ENCODE measurements around the gene BHLHA9.
"Not testable (repeated sequence)": the region's sequence is repeated elsewhere in the genome, so short reads cannot be mapped to it uniquely, and the experiment has no call there.

The BHLHA9 gene

DNA sequence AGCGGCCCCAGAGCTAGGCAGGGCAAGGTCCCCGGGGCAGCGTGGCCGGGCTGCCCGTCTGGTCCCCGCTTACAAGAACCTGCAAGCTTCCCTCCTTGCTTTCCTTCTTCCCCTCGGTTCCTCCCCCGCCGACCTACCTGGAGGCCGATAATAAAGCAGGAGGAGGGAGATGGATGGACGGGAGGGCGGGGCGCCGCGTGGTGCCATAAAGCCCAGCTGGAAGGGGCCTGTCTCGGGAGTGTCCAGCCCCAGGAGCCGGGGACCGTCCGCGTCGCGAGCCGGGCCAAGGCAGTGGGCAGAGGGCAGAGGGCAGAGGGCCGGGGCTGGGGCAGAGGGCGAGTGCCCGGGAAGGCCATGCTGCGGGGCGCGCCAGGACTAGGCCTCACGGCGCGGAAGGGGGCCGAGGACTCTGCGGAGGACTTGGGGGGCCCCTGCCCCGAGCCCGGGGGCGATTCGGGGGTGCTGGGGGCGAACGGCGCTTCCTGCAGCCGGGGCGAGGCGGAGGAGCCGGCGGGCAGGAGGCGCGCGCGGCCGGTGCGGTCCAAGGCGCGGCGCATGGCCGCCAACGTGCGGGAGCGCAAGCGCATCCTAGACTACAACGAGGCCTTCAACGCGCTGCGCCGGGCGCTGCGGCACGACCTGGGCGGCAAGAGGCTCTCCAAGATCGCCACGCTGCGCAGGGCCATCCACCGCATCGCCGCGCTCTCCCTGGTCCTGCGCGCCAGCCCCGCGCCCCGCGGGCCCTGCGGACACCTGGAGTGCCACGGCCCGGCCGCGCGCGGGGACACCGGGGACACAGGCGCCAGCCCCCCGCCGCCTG lies at the start of gene BHLHA9:
TSS of gene BHLHA9 (plus strand) at position 235 of the 820 bp plus-strand sequence. CDS start at position 355, 120 bp downstream.
- DNase-seq (ENCODE audit: insufficient read length, low spot score) (no peak), FAIRE-seq (no peak)

DNA sequence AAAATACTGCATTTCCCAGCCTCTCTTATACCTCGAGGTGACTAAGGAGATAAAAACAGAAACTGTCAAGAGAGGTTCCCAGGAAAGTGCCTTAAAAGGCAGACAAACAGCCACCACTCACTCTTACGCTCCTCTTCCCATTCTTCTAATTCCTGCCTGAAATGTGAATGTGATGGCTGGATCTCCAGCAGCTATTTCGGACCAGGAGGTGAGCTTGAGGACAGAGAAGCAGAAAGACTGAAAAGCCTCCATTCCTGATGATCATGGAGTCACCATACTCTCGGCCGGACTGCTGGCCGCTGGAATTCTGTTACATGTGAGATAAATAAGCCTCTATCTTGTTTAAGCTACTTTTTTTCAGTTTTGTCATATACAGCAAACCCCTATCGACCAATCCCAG lies 49.0 kb upstream of the BHLHA9 start:
- DNase-seq (ENCODE audit: insufficient read length, low spot score) (no peak), FAIRE-seq (no peak)

DNA sequence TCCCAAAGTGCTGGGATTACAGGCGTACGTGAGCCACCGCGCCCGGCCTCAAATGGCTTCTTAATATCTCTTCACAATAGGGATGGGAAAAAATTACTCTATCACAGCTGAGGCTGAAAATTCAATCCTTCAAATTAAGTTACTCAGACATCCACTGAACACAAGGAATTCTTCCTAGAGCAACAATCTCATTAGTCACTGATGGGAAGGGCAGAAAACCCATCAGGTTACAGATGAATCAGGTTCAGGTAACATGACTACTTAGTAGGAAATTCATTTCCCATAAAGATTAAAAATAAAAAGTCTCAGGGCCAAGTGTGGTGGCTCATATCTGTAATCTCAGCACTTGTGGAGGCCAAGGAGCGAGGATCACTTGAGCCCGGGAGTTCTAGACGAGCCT lies 47.9 kb upstream of the BHLHA9 start:
- no peak for FAIRE-seq
- DNase-seq (ENCODE audit: insufficient read length, low spot score) = no peak

DNA sequence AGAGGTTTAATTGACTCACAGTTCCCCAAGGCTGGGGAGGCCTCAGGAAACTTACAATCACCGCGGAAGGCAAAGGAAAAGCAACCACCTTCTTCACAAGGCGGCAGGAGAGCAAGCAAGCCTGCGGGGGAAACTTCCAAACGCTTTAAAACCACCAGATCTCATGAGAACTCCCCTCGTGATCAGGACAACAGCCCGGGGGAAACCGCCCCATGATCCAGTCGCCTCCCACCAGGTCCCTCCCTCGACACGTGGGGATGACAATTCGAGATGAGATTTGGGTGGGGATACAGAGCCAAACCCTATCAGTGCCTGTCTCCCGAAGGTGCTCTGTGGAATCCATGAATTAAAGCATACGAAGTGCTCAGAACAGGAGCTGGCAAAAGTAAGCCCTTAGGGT lies 46.6 kb upstream of the BHLHA9 start:
- FAIRE-seq = no peak

DNA sequence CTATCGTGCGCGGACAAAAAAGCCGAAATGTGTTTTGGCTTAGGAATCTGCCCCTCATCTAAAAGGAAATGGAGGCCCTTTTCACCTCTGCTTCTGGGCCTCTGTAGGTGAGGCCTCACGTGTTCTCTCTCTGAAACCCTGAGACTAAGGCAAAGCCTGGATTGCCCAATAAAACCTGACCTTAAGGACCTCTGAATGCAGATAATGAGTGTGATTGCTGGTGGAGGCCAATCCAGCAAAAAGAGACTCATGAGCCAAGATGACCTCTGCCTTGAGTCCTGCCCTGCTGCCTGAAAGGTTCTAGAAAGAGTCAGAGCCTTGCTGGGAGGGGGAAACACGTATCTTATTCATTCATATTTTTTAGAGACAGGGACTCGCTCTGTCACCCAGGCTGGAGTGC lies 45.9 kb upstream of the BHLHA9 start:
- FAIRE-seq (no peak), DNase-seq (ENCODE audit: insufficient read length, low spot score) (no peak)

More for the DNA sequence above, 46.6 kb upstream of the BHLHA9 start:
- DNase-seq (ENCODE audit: insufficient read length, low spot score) = no peak

DNA sequence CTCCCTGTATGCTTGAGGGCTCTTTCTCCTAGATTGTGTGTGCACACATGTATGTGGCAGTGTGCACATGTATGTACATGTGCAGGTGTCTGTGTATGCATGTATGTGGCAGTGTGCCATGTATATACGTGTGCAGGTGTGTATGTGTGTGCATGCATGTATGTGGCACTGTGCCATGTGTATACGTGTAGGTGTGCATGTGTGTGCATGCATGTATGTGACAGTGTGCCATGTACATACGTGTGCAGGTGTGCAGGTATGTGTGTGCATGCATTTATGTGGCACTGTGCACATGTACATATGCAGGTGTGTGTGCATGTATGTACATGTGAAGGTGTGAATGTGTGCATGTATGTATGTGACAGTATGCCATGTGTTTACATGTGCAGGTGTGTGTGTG lies 43.9 kb upstream of the BHLHA9 start:
- DNase-seq (ENCODE audit: insufficient read length, low spot score) (no peak), FAIRE-seq (no peak)

DNA sequence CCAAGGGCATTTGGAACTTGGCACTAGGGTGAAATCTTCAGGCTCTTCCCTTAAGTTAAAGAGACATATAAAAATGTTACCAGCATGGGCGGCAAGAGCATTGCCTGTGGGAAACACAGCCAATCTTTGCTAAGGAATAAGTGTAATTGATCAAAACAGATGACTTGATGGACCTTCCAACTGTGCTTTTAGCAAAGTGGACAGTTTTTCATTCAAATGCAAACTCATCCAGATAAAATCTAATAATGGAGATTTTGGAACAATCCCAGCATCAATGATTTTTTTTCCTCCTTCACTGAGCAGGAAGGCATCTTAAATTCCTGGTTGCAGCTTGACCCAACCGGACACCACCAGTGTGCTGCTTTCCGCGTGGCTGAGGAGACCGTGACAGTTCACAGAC lies 42.9 kb upstream of the BHLHA9 start:
- FAIRE-seq = peak; percentile 33
- DNase-seq (ENCODE audit: insufficient read length, low spot score) = no peak

DNA sequence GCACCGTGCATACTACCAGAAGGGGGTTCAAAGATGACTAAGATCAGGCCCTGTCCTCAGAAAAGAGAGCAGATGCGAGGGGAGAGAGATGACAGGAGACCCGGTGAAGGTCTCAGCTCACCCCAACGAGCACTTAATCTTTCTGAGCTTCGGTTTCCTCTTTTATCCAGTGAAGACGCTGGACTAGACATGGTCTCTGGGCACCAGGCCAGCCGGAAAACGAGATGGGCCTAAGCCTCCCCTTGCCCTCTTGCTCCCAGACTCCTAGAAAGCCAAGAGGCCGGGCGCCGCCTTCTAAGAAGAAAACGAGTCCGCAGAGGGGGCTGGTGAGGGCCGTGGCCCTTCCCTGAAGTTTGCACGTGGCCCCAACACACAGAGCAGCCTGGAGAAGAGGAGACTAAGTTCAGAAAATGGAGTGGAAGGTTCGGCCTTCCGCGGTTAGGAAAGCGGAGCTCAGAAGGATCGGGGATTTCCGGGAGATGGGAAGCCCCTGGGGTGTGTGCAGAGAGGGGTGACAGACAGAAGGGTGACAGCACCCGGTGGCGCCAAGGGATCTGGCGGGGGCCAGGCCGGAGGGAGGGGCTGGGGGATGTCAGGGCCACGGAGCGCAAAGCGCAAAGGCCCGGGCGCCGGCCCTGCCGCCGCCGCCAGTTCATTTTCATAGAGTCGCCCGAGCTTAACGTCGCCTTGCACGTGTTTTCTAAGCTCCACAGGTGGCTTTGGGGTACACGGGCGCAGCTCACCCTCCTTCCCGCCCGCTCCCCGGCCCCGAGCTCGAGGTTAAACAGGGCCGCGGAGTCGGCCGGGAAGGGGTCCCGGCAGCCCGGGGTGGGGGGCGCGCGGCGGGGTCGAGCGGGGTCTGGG lies 42.1 kb upstream of the BHLHA9 start:
- FAIRE-seq = peak; percentile 85
- DNase-seq (ENCODE audit: insufficient read length, low spot score) = peak; percentile 65

DNA sequence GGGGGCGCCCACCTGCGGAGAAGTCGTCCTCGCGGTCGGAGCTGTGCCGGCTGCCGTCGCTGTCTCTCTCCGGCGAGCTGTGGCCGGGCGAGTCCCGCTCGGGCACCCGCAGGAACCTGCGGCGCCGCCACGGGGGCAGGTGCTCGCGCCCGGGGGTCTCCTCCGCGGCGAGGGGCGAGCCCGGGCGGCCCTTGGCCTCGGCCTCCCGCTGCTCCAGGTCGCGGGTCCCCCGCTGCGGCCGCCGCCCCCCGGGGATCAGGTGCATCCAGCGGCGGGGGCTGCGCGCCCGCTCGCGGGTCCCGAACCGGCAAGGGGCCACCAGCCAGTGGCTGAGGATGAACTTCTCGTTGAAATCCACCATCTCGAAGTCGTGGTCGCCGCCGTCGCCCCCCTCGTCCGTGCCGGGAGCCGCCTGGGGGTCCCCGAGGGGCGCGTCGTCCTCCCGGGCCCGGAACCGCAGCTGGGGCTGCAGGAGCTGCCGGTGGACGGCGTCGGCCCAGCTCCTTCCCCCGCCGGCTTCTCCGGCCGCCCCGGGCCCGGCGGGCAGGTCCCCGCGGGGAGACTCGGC lies 41.4 kb upstream of the BHLHA9 start:
- DNase-seq (ENCODE audit: insufficient read length, low spot score) (peak; percentile 36), FAIRE-seq (no peak)

DNA sequence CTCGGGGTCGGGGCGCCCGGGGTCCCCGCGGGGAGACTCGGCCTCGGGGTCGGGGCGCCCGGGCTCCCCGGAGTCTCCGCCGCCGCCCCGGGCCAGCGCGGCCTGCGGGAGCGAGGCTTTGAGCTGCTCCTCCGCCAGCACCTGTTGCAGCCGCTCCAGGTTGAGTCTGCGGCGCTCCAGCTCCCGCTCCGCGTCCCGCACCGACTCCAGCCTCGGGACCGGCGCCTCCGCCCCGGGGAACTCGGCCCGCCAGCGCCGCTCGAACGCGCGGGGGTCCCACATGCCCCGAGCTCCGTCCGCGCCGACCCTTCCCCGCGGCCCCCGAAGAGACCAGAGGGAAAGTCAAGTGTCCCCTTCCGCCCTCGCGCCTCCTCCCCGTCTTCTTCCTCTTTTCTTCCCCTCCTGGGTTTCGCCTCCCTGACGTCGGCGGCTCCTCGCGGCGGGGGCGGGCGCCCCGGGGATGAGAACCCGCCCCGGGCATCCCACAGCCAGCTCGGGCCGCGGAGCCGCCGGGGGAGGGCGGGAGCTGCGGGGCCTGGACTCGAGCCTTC lies 40.8 kb upstream of the BHLHA9 start:
- FAIRE-seq = peak; percentile 96
- peak; percentile 94 for DNase-seq (ENCODE audit: insufficient read length, low spot score)

DNA sequence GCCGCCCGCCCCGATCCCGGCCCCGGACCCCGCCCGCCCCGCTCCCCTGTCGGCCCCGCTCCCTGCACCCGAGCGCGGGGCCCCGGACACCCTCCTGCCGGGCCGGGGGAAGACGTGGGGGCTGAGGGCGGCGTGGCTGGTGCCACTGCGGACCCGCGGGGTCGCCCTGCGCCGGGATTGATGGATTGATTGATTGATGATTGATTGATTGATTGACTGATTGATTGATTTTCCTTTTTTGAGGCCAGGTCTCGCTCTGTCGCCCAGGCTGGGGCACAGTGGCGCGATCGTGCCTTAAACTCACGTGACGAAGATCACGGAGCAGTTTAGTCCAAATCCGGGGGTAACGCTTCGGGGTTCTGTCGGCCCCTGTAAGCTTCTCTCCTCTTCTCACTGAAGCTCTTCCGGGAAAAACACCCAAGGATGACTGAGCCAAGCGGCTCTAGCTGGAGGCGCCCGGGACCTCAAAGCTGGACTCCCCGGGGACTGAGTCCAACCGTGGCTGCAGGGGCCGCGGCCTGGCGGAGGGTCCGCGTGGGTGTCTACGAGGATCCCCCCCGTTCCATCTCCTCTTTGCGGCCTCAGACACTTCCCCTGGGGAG lies 40.2 kb upstream of the BHLHA9 start:
- DNase-seq (ENCODE audit: insufficient read length, low spot score) (no peak), FAIRE-seq (peak; percentile 79)

DNA sequence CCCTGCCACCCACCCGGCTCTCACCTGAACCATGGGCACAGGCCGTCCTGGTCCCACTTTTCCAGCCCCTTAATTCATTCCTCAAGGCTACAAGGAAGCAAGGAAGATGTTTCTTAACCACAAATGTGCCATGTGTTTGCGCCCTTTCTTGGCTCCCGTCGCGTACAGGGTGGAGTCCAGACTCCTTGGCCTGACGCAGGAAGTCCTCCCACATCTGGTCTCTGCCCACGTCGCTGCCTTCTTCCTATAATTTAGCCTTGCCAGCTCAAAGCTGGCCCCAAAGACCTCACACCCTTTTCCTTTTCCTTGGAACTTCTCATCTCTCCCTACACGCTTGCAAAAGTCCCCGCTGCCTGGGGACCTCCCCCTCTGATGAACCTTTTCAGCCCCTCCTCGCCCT lies 38.8 kb upstream of the BHLHA9 start:
- FAIRE-seq (no peak), DNase-seq (ENCODE audit: insufficient read length, low spot score) (no peak)

DNA sequence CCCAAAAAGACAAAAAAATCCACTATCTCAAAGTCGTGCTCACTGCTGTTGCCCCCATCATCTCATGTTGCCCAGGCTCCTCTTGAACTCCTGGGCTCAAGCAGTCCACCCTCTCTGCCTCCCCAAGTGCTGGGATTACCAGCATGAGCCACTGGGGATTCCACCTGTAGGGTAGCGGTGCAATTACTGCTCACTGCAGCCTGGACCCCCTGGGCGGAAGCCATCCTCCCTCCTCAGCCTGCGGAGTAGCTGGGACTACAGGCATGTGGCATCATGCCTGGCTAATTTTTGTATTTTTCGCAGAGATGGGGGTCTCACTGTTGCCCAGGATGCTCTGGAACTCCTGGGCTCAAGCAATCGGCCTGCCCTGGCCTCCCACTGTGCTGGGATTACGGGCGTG lies 37.9 kb upstream of the BHLHA9 start:
- no peak for FAIRE-seq

DNA sequence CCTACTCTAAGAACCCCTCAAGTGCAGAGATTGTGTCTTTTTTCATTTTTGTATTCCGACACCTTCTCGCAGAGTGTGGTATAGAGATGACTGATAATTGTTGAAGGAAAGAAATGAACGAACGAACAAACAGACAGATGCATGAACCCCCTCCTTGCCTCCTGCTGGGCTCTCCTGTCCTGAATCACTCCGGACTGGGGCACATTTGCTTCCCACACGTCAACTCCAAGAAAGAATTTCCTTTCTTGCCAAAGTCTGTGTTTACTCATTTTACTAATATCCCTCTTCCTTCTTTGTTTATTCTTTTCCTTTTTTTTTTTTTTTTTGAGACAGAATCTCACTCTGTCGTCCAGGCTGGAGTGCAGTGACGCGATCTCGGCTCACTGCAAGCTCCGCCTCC lies 37.5 kb upstream of the BHLHA9 start:
- no peak for DNase-seq (ENCODE audit: insufficient read length, low spot score)
- no peak for FAIRE-seq

More for the DNA sequence above, 37.9 kb upstream of the BHLHA9 start:
- DNase-seq (ENCODE audit: insufficient read length, low spot score) = no peak

DNA sequence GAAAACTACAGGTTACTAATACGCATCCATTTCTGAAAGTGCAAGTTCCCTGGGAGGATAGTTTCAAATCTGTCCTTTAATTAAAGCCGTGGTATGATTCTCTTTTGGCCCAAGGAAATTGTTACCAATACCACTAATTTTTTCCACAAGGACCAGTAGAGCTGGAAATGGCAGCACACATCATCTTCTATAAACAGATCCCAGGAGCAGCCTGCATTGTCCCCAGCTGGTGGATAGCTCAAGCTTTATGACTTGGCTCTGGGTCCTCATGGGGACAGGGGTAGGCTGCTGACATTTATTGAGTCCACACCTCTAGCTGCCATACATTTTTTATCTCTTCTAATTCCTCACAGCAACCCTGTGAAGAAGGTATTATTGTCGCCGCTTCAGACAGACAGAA lies 35.8 kb upstream of the BHLHA9 start:
- no peak for DNase-seq (ENCODE audit: insufficient read length, low spot score)

DNA sequence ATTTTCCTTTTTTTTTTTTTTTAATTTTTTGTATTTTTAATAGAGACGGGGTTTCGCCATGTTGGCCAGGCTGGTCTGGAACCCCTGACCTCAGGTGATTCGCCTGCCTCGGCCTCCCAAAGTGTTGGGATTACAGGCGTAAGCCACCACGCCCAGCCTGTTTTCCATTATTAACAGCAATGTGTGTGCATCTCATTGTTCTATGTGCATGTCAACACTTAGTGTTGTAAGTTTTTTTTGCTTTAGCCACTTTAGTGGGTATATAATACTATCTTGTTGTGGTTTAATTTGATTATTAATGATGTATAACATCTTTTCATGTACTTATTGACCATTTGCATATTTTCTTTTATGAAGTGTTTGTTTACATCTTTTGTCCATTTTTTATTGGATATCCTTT lies 32.8 kb upstream of the BHLHA9 start:
- FAIRE-seq (no peak), DNase-seq (ENCODE audit: insufficient read length, low spot score) (no peak)

More for the DNA sequence above, 35.8 kb upstream of the BHLHA9 start:
- no peak for FAIRE-seq

DNA sequence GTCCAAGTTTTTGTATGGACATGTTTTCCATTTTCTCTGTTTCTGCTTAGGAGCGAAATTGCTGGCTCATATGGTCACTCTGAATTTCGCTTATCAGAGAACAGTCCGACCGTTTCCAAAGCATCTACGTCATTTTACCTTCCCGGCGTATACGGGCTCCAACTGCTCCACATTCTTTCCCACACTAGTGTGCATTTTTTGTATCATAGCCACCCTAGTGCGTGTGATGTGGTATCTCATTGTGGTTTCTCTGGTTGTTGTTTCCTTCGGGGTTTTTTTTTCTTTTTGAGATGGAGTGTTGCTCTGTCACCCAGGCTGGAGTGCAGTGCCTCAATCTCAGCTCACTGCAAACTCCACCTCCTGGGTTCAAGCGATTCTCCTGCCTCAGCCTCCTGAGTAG lies 31.0 kb upstream of the BHLHA9 start:
- DNase-seq (ENCODE audit: insufficient read length, low spot score) = no peak

DNA sequence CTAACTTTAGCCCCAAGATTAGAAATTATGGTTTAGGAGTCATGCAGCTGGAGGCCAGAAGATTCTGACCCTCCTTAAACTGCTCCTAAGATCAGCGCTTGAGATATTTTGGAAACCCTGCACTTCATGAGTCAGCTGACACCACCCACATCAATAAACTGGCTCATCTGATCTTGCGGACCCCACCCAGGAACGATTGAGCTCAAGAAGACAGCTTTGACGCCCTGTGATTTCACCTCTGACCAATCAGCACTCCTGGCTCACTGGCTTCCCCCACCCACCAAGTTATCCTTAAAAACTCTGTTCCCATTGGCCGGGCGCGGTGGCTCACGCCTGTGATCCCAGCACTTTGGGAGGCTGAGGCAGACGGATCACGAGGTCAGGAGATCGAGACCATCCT lies 29.8 kb upstream of the BHLHA9 start:
- not testable (repeated sequence) for FAIRE-seq; DNase-seq (ENCODE audit: insufficient read length, low spot score)

More for the DNA sequence above, 31.0 kb upstream of the BHLHA9 start:
- FAIRE-seq = no peak

DNA sequence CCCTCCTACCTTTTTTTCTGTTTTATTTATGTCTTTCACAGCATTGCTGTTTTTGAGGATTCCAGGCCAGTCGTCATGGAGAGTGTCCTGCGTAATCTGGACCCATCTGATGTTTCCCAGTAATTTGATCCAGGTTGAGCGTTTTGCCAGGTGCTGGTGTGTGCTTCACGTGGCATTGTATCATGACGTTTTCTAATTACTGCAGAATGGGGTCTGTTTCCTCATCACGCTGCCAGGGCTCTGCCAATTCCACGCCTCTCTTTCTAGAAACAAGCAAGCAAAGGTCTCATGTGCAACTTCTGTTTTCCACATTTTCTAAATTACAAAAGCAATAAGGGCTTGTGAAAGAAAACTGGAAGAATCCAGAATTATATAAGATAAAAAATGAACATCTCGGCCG lies 28.3 kb upstream of the BHLHA9 start:
- no peak for FAIRE-seq
- DNase-seq (ENCODE audit: insufficient read length, low spot score) = no peak

DNA sequence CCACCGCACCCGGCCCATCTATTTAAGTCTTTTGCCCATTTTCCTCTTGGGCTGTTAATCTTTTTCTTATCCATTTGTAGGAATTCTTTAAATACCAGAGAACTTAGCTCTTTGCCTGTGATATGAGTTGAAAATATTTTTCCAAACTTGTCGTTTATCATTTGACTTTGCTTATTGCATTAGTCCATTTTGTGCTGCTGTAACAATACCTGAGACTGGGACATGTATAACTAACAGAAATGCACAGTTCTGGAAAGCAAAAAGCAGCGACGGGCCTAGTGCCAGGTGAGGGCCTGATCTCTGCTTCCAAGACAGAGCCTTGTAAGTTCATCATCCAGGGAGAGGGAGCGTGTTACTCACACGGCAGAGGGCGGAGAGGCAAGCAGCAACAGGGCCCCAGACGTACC lies 25.6 kb upstream of the BHLHA9 start:
- no peak for FAIRE-seq

More for the DNA sequence above, 25.6 kb upstream of the BHLHA9 start:
- DNase-seq (ENCODE audit: insufficient read length, low spot score) = no peak

Data from GM19239 (cell line).